Measurements from ENCODE around the gene SMARCC1.

The SMARCC1 gene

DNA sequence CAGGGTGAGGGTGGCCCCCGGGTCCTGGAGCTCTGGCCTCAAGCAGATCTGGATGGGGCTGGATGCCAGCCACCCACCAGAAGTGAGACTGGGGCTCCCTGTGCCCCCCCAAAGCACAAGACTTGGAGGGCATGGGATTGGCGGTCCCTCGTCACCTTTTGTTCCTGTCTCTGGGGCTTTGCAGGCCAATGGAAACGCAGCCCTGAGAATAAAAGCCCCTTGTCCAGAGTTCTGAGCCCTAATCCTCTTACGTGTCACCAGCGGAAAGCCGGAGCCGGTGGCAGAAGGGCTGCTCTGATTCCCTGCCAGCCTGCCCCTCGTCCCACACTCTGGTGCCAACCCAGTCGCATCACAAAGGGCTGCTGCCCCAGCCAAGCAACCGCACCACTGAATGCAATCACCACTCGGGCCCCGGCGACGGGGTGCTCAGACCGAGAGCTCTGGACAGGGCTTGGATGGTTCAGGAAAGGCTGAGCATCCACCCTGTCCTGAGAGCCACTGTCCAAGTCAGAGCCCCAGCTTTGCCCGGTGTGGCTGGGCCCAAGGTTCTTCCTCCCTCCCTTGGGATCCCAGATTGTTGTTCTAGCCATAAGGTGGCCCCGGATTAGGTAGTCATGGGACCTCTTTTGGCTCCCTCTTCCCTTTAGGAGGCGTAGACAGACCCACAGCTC lies 245.3 kb downstream of the SMARCC1 start:
- DNase-seq, result no peak
